SK-N-SH (cell line): Measurements from ENCODE around the gene TGM3.

Source experiments
- EP300 ChIP-seq, 2 experiments: IDR thresholded peaks; 2 replicates each; pipeline versions ENCODE4 v1.4.0 to v1.6.1; 2012; ENCODE audit warnings: borderline replicate concordance in 1 of 2, low read depth in 1 of 2, low read length in 1 of 2
- FOXM1 ChIP-seq: IDR thresholded peaks from 2 replicates; pipeline ENCODE4 v1.4.0; 2012; ENCODE audit warnings: low read depth, mild to moderate bottlenecking
- MXI1 ChIP-seq: IDR thresholded peaks from 2 replicates; pipeline ENCODE4 v1.6.1; 2012; ENCODE audit warnings: mild to moderate bottlenecking, low read depth, low read length, improper control_type of control experiment
- POLR2AphosphoS5 ChIP-seq: IDR thresholded peaks from 2 replicates; pipeline ENCODE4 v1.6.1; 2012; ENCODE audit warnings: low read depth, low read length
- RAD21 ChIP-seq: IDR thresholded peaks from 2 replicates; pipeline ENCODE4 v1.6.1; 2012; ENCODE audit warnings: mild to moderate bottlenecking, low read length
- RFX5 ChIP-seq: IDR thresholded peaks from 2 replicates; pipeline ENCODE4 v1.6.1; 2012; ENCODE audit warnings: mild to moderate bottlenecking, improper control_type of control experiment, low read length
- TAF1 ChIP-seq: IDR thresholded peaks from 2 replicates; pipeline ENCODE4 v1.6.1; 2012; ENCODE audit warnings: low read depth, mild to moderate bottlenecking, low read length, moderate library complexity, borderline replicate concordance
- TCF12 ChIP-seq: IDR thresholded peaks from 2 replicates; pipeline ENCODE4 v1.4.0; 2012
- TF ChIP-seq, protein P1 (sequence below): fragments of 200-600 bp; sonication (generic); IDR thresholded peaks from 2 replicates; pipeline ENCODE4 v1.6.1; 2017; ENCODE audit warnings: antibody characterized with exemption, mild to moderate bottlenecking, moderate library complexity

DNA sequence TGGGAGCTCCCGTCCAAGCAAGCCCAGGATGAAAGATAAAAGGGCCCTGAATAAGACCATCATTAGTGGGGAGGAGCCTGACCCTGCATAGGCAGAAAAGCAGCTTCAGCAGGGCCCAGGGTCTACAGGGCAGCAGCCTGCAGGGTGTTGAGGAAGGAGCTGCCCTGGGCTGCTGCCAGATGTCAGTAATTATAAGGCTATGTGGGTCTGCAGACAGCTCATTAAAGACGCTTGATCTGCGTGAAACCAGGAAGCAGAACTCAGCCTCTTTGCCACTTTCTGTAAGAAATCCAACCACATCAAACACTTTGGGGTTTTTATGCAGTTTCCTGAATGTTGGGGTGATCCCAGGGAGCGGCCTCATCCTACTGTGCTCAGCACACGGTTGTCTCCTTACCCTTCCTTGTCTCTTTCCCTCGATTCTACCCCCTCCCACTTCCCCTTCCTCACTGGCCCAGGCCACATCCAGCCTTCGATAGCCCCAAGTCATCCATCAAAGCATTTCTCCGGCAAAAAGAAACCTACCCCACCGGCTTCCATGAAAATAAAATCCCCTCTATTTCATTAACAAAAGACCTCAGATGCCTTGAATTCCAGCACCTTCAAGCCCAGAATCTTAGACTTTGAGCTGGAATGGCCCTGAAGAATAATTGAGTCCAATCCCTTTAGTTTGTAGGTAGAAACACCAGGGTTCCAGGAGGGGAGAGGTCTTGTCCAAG is 83.9 kb downstream of the TGM3 start:
- TF ChIP-seq, protein P1, sequence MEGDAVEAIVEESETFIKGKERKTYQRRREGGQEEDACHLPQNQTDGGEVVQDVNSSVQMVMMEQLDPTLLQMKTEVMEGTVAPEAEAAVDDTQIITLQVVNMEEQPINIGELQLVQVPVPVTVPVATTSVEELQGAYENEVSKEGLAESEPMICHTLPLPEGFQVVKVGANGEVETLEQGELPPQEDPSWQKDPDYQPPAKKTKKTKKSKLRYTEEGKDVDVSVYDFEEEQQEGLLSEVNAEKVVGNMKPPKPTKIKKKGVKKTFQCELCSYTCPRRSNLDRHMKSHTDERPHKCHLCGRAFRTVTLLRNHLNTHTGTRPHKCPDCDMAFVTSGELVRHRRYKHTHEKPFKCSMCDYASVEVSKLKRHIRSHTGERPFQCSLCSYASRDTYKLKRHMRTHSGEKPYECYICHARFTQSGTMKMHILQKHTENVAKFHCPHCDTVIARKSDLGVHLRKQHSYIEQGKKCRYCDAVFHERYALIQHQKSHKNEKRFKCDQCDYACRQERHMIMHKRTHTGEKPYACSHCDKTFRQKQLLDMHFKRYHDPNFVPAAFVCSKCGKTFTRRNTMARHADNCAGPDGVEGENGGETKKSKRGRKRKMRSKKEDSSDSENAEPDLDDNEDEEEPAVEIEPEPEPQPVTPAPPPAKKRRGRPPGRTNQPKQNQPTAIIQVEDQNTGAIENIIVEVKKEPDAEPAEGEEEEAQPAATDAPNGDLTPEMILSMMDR, result no peak
- no peak for TF ChIP-seq EP300 (IDR thresholded peaks at IDR 0.05; ENCODE audit: borderline replicate concordance in 1 of 2, low read depth in 1 of 2, low read length in 1 of 2)
- TF ChIP-seq TCF12, result no peak
- TF ChIP-seq RFX5, result no peak
- TF ChIP-seq RAD21, result no peak
- TF ChIP-seq POLR2AphosphoS5, result no peak
- TF ChIP-seq FOXM1, result no peak
- no peak for TF ChIP-seq MXI1
- TF ChIP-seq TAF1, result no peak
